H9 (cell line): ENCODE measurements around the gene NDUFAF2. TPM values are rescaled to one million over a fixed set of nuclear protein-coding genes. Genes with fewer than 3 reads are reported as not detected.
A peak's percentile ranks its signal among the peaks of the same experiment; 100 is the strongest.

ENCODE experiments used
- DNase-seq: peaks from one replicate; pipeline ENCODE4 v3.0.0-alpha.2; 2017
- H2AFZ ChIP-seq: one replicate; pipeline ENCODE4 v1.6.1; 2013; ENCODE audit warnings: mild to moderate bottlenecking, low read length, control low read depth, moderate library complexity
- H2AK5ac ChIP-seq: 2 replicates; pipeline ENCODE4 v1.6.1; 2013; ENCODE audit warnings: low read length, control low read depth, mixed read lengths; ENCODE audit not compliant: insufficient read length
- H2BK120ac ChIP-seq: one replicate; pipeline ENCODE4 v1.6.1; 2013; ENCODE audit warnings: low read depth, mild to moderate bottlenecking, low read length, control low read depth, inconsistent platforms; ENCODE audit not compliant: poor library complexity, severe bottlenecking
- H2BK12ac ChIP-seq: 2 replicates; pipeline ENCODE4 v1.6.1; 2013; ENCODE audit warnings: low read length, control low read depth, mixed read lengths, low read depth; ENCODE audit not compliant: insufficient read length
- H2BK15ac ChIP-seq: 2 replicates; pipeline ENCODE4 v1.6.1; 2013; ENCODE audit warnings: low read depth, low read length, control low read depth
- H2BK20ac ChIP-seq: one replicate; pipeline ENCODE4 v1.6.1; 2013; ENCODE audit warnings: low read depth, mild to moderate bottlenecking, low read length, control low read depth, inconsistent platforms; ENCODE audit not compliant: poor library complexity, severe bottlenecking
- H2BK5ac ChIP-seq: 2 replicates; pipeline ENCODE4 v1.6.1; 2013; ENCODE audit warnings: low read length, control low read depth, mixed read lengths; ENCODE audit not compliant: insufficient read length
- H3K14ac ChIP-seq: 2 replicates; pipeline ENCODE4 v1.6.1; 2013; ENCODE audit warnings: low read length, control low read depth; ENCODE audit not compliant: insufficient read depth
- H3K18ac ChIP-seq: 2 replicates; pipeline ENCODE4 v1.6.1; 2013; ENCODE audit warnings: low read depth, mild to moderate bottlenecking, mixed read lengths, low read length, control low read depth; ENCODE audit not compliant: insufficient read length
- H3K23ac ChIP-seq: 2 replicates; pipeline ENCODE4 v1.6.1; 2013; ENCODE audit warnings: low read length, control low read depth, mixed read lengths, low read depth; ENCODE audit not compliant: insufficient read length
- H3K23me2 ChIP-seq: 2 replicates; pipeline ENCODE4 v1.6.1; 2013; ENCODE audit warnings: low read depth, mild to moderate bottlenecking, mixed read lengths, low read length, control low read depth; ENCODE audit not compliant: insufficient read length, poor library complexity, severe bottlenecking
- H3K27ac ChIP-seq: 2 replicates; pipeline ENCODE4 v1.5.1; 2013; ENCODE audit warnings: low read length, control low read depth, mixed read lengths, low read depth; ENCODE audit not compliant: insufficient read length
- H3K27me3 ChIP-seq: 2 replicates; pipeline ENCODE4 v1.6.1; 2013; ENCODE audit warnings: low read length, control low read depth, inconsistent platforms; ENCODE audit not compliant: insufficient read depth
- H3K4ac ChIP-seq: 2 replicates; pipeline ENCODE4 v1.6.1; 2013; ENCODE audit warnings: low read depth, mild to moderate bottlenecking, control low read depth, inconsistent platforms, low read length, moderate library complexity
- H3K4me1 ChIP-seq: 2 replicates; pipeline ENCODE4 v1.6.1; 2013; ENCODE audit warnings: low read length, control low read depth, inconsistent platforms; ENCODE audit not compliant: insufficient read depth
- H3K4me2 ChIP-seq: 2 replicates; pipeline ENCODE4 v1.6.1; 2013; ENCODE audit warnings: low read length, control low read depth, mixed read lengths; ENCODE audit not compliant: insufficient read length, insufficient read depth
- H3K56ac ChIP-seq: 2 replicates; pipeline ENCODE4 v1.6.1; 2013; ENCODE audit warnings: low read depth, mild to moderate bottlenecking, mixed read lengths, low read length, control low read depth; ENCODE audit not compliant: insufficient read length
- H3K79me1 ChIP-seq: 2 replicates; pipeline ENCODE4 v1.6.1; 2013; ENCODE audit warnings: low read depth, mild to moderate bottlenecking, moderate library complexity, low read length, control low read depth, inconsistent platforms; ENCODE audit not compliant: insufficient read depth, poor library complexity, severe bottlenecking
- H3K79me2 ChIP-seq: 2 replicates; pipeline ENCODE4 v1.6.1; 2013; ENCODE audit warnings: low read length, control low read depth, inconsistent platforms; ENCODE audit not compliant: insufficient read depth
- H3K9ac ChIP-seq: 2 replicates; pipeline ENCODE4 v1.6.1; 2013; ENCODE audit warnings: low read length, control low read depth, mixed read lengths; ENCODE audit not compliant: insufficient read length; ENCODE audit errors: extremely low read depth
- H3K9me3 ChIP-seq: one replicate; pipeline ENCODE4 v1.6.1; 2013; ENCODE audit warnings: low read depth, low read length, inconsistent platforms; ENCODE audit not compliant: control insufficient read depth
- H3T11ph ChIP-seq: one replicate; pipeline ENCODE4 v1.6.1; 2013; ENCODE audit warnings: mild to moderate bottlenecking, low read length, control low read depth, inconsistent platforms
- H4K20me1 ChIP-seq: one replicate; pipeline ENCODE4 v1.6.1; 2013; ENCODE audit not compliant: control insufficient read depth, insufficient read length, insufficient read depth
- H4K5ac ChIP-seq: 2 replicates; pipeline ENCODE4 v1.6.1; 2013; ENCODE audit warnings: low read depth, mild to moderate bottlenecking, mixed read lengths, low read length, control low read depth; ENCODE audit not compliant: insufficient read length
- H4K8ac ChIP-seq: replicated peaks from 2 replicates; pipeline ENCODE4 v1.6.1; 2013; ENCODE audit warnings: low read length, control low read depth, mixed read lengths, low read depth; ENCODE audit not compliant: insufficient read length
- H4K91ac ChIP-seq: 2 replicates; pipeline ENCODE4 v1.6.1; 2013; ENCODE audit warnings: low read depth, mild to moderate bottlenecking, moderate library complexity, mixed read lengths, low read length, control low read depth; ENCODE audit not compliant: insufficient read length
- H3K27ac Mint-ChIP-seq, 3 experiments: 2 replicates in 2 of 3; 3 replicates in 1 of 3; pipeline ENCODE4 v1.8.0; 2020 to 2021; ENCODE audit warnings: mixed read lengths in 3 of 3, mild to moderate bottlenecking in 1 of 3, moderate library complexity in 1 of 3
- H3K27me3 Mint-ChIP-seq: 2 replicates; pipeline ENCODE4 v1.8.0; 2021; ENCODE audit warnings: low read depth, mild to moderate bottlenecking, moderate library complexity, mixed read lengths
- H3K36me3 Mint-ChIP-seq, 3 experiments: 2 replicates in 2 of 3; 3 replicates in 1 of 3; pipeline ENCODE4 v1.8.0; 2020 to 2021; ENCODE audit warnings: low read depth in 3 of 3, mixed read lengths in 3 of 3; ENCODE audit not compliant: insufficient read depth in 1 of 3
- H3K4me1 Mint-ChIP-seq, 2 experiments: 2 replicates each; pipeline ENCODE4 v1.8.0; 2020; ENCODE audit warnings: mixed read lengths in 2 of 2
- H3K4me3 Mint-ChIP-seq, 2 experiments: 2 replicates in 1 of 2; 3 replicates in 1 of 2; pipeline ENCODE4 v1.8.0; 2020 to 2021; ENCODE audit warnings: mild to moderate bottlenecking in 2 of 2, mixed read lengths in 2 of 2, moderate library complexity in 1 of 2
- H3K9me3 Mint-ChIP-seq, 2 experiments: 2 replicates in 1 of 2; 3 replicates in 1 of 2; pipeline ENCODE4 v1.8.0; 2020; ENCODE audit warnings: mild to moderate bottlenecking in 2 of 2, mixed read lengths in 2 of 2, moderate library complexity in 1 of 2
- CTCF ChIP-seq: fragments of 200-600 bp; sonication (generic); conservative IDR thresholded peaks from 3 replicates; pipeline ENCODE4 v1.8.0; 2021; ENCODE audit warnings: antibody characterized with exemption, mild to moderate bottlenecking
- WGBS: extraction: QIAGEN DNeasy Blood & Tissue Kit; methylation state at CpG from one replicate; pipeline ENCODE4 v1.1.7; 2013; ENCODE audit warnings: missing lambda C conversion rate, low lambda C conversion rate, mixed read lengths; ENCODE audit not compliant: insufficient read length; ENCODE audit errors: extremely low coverage; 5-methylcytosine and 5-hydroxymethylcytosine counted together
- total RNA-seq: library from RNA; stranded (reverse); gene quantifications from 2 replicates; pipeline ENCODE4 v1.2.1, GENCODE V29; 2021

The NDUFAF2 gene
- total RNA-seq, 1 experiment from 2014 or later: 31.4 TPM

GRCh38 chr5:61160497-61160896, 215.5 kb downstream of the NDUFAF2 start:
- Histone ChIP-seq H3K23ac (no peak overlapping the region), H3K9ac (no peak overlapping the region), H2BK20ac (no peak overlapping the region), H3K18ac (no peak overlapping the region), H2BK15ac (no peak overlapping the region), H3K4me2 (no peak overlapping the region), H3K79me1 (peaks cover 2% of the 10 kb centered on the region), H4K91ac (no peak overlapping the region), H3K27me3 (no peaks in the 10 kb centered on the region), H3K27ac (no peak overlapping the region), H4K5ac (no peak overlapping the region), H2AK5ac (no peak overlapping the region), H3K9me3 (peaks cover 6% of the 10 kb centered on the region), H3K14ac (no peak overlapping the region), H3K4me1 (no peaks in the 10 kb centered on the region), H4K20me1 (no peaks in the 10 kb centered on the region), H3K56ac (no peak overlapping the region), H2BK120ac (no peak overlapping the region), H4K8ac (no peak overlapping the region), H2BK5ac (no peak overlapping the region), H3T11ph (no peak overlapping the region), H3K23me2 (peaks cover 8% of the 10 kb centered on the region), H2AFZ (no peak overlapping the region), H3K4ac (no peak overlapping the region), H3K79me2 (peaks cover 7% of the 10 kb centered on the region; the same call in 1 of the 2 replicates), H2BK12ac (no peak overlapping the region)
- WGBS: no CpG with 5 or more reads among the region's 3 CpGs
- Mint-ChIP-seq H3K36me3 (peaks cover 29 to 49% (median 48%) of the 10 kb centered on the region in 3 experiments), H3K4me1 (peaks cover 20 to 25% of the 10 kb centered on the region in 2 experiments), H3K9me3 (peaks cover 10 to 12% of the 10 kb centered on the region in 2 experiments; a peak in 4 of 5 replicates), H3K4me3 (peak overlapping the region; percentile 53 to 92; a peak in 1 of 5 replicates), H3K27me3 (no peaks in the 10 kb centered on the region), H3K27ac (no peak overlapping the region; a peak in 1 of 7 replicates)
- no peak for TF ChIP-seq CTCF
- DNase-seq: no peak
